ENCODE data around the gene JPH4.

The JPH4 gene

DNA sequence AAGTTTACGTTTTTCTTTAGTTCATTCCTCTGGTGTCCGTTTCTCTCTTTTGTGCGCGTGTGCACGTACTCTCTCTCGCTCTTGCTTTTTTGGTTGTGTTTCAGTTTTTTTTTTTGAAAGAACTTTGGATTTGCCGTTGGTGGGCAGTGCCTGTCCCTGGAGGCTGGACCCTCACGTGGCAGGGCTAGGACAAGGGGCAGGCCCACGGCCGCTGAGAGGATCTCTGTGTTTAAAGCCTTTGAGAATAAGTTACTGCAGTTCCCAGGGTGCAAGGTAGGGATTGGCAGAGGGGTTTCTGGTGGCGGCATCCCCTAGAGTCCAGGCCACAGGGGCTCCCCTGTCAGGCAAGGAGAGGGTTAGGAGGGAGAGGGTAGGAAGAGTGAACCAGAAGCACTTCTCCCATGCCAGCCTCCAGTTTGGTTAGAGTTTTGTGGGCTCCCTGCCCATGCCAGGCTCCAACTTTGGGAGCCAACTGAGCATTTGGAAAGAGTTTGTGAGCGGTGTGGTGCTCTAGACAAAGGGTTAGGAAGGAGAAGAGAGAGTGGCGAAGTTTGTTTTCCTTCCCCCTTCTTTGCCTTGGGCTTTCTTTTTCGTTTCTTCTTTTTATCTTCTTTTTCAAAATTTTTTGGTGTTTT, 57.6 kb downstream of the JPH4 start:
- Histone ChIP-seq H3K27me3 (ENCODE audit: control insufficient read depth, low read length) (no peaks in the 10 kb centered on the region), H3K4me3 (ENCODE audit: low read length) (no peak overlapping the region), H3K36me3 (ENCODE audit: control insufficient read depth, low read length) (no peaks in the 10 kb centered on the region), H3K9me3 (ENCODE audit: control insufficient read depth, insufficient read depth, low read length) (no peaks in the 10 kb centered on the region), H3K79me2 (ENCODE audit: control insufficient read depth, low read length) (no peaks in the 10 kb centered on the region), H3K4me2 (ENCODE audit: low read length) (no peak overlapping the region), H4K20me1 (ENCODE audit: control insufficient read depth, insufficient read depth, low read depth, low read length) (no peaks in the 10 kb centered on the region), H3K9me2 (replicated peaks; ENCODE audit: control insufficient read depth, low read length) (no peaks in the 10 kb centered on the region), H3K27ac (ENCODE audit: low read depth, low read length) (no peak overlapping the region), H3K4me1 (ENCODE audit: control insufficient read depth, low read length) (no peaks in the 10 kb centered on the region), H3F3A (ENCODE audit: control insufficient read depth, insufficient read depth) (no peaks in the 10 kb centered on the region)
- TF ChIP-seq EZH2phosphoT487 (IDR thresholded peaks at IDR 0.05; ENCODE audit: borderline replicate concordance, low read length), result no peak
- TF ChIP-seq, protein P1, sequence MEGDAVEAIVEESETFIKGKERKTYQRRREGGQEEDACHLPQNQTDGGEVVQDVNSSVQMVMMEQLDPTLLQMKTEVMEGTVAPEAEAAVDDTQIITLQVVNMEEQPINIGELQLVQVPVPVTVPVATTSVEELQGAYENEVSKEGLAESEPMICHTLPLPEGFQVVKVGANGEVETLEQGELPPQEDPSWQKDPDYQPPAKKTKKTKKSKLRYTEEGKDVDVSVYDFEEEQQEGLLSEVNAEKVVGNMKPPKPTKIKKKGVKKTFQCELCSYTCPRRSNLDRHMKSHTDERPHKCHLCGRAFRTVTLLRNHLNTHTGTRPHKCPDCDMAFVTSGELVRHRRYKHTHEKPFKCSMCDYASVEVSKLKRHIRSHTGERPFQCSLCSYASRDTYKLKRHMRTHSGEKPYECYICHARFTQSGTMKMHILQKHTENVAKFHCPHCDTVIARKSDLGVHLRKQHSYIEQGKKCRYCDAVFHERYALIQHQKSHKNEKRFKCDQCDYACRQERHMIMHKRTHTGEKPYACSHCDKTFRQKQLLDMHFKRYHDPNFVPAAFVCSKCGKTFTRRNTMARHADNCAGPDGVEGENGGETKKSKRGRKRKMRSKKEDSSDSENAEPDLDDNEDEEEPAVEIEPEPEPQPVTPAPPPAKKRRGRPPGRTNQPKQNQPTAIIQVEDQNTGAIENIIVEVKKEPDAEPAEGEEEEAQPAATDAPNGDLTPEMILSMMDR (IDR thresholded peaks at IDR 0.05; ENCODE audit: low read depth, low read length, poor library complexity, severe bottlenecking), result no peak

DNA sequence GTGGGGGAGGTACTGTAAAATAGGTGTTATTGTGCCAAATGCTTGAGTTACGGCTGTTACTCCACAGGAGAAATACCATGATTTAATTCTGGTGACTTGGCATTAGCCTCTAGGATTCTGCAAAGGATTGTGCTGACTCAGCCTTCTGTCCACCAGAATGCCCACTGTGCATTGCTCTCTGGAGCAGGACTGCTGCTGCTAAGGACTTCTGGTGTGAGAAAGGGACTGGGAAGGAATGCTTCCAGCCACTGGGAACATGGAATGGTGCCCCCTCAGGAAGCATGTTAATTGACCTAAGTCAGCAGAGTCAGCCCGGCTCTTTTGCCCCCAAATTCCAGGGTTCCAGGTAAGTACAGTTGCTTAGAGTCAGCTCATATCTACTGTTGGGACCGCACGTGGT, 59.9 kb downstream of the JPH4 start:
- Histone ChIP-seq H3K4me1 (ENCODE audit: control insufficient read depth, low read length) (no peaks in the 10 kb centered on the region), H3K4me3 (ENCODE audit: low read length) (no peak overlapping the region), H4K20me1 (ENCODE audit: control insufficient read depth, insufficient read depth, low read depth, low read length) (no peaks in the 10 kb centered on the region), H3K27ac (ENCODE audit: low read depth, low read length) (no peak overlapping the region), H3K4me2 (ENCODE audit: low read length) (no peak overlapping the region), H3K9me2 (replicated peaks; ENCODE audit: control insufficient read depth, low read length) (no peaks in the 10 kb centered on the region), H3K27me3 (ENCODE audit: control insufficient read depth, low read length) (no peaks in the 10 kb centered on the region), H3F3A (ENCODE audit: control insufficient read depth, insufficient read depth) (no peaks in the 10 kb centered on the region), H3K36me3 (ENCODE audit: control insufficient read depth, low read length) (no peaks in the 10 kb centered on the region), H3K79me2 (ENCODE audit: control insufficient read depth, low read length) (no peaks in the 10 kb centered on the region), H3K9me3 (ENCODE audit: control insufficient read depth, insufficient read depth, low read length) (no peaks in the 10 kb centered on the region)
- TF ChIP-seq, protein P1 (IDR thresholded peaks at IDR 0.05; ENCODE audit: low read depth, low read length, poor library complexity, severe bottlenecking), result no peak
- TF ChIP-seq EZH2phosphoT487 (IDR thresholded peaks at IDR 0.05; ENCODE audit: borderline replicate concordance, low read length), result no peak
